Liver (tissue), 9 donors: ENCODE results near the gene TBCD. TPM values are rescaled to one million over a fixed set of nuclear protein-coding genes. Genes with fewer than 3 reads are reported as not detected.

Source experiments
- DNase-seq: peaks from one replicate; pipeline ENCODE4 v3.0.0-alpha.2; 2017; ENCODE audit warnings: low spot score
- H3K27ac ChIP-seq, 2 donors: one replicate each; pipeline ENCODE4 v1.7.0; 2013; ENCODE audit warnings: inconsistent platforms in 2 of 2, low read length in 2 of 2, control low read depth in 1 of 2, low read depth in 1 of 2, mild to moderate bottlenecking in 1 of 2
- H3K27me3 ChIP-seq, 4 donors: one replicate each; pipeline versions ENCODE4 v1.6.1 to v1.7.0; 2013; ENCODE audit warnings: low read length in 3 of 4, inconsistent platforms in 1 of 4, mild to moderate bottlenecking in 1 of 4, moderate library complexity in 1 of 4; ENCODE audit not compliant: control insufficient read depth in 4 of 4, insufficient read depth in 4 of 4
- H3K36me3 ChIP-seq, 4 donors: one replicate each; pipeline versions ENCODE4 v1.6.1 to v1.7.0; 2013; ENCODE audit warnings: low read length in 3 of 4, mild to moderate bottlenecking in 3 of 4, low read depth in 1 of 4, moderate library complexity in 1 of 4; ENCODE audit not compliant: control insufficient read depth in 4 of 4, insufficient read depth in 3 of 4
- H3K4me1 ChIP-seq, 4 donors: one replicate each; pipeline versions ENCODE4 v1.6.1 to v1.7.0; 2013; ENCODE audit warnings: low read length in 3 of 4, mild to moderate bottlenecking in 3 of 4, moderate library complexity in 1 of 4; ENCODE audit not compliant: control insufficient read depth in 4 of 4, insufficient read depth in 4 of 4
- H3K4me3 ChIP-seq, 3 donors: one replicate each; pipeline versions ENCODE4 v1.6.1 to v1.7.0; 2013; ENCODE audit warnings: low read length in 3 of 3, control low read depth in 1 of 3, low read depth in 1 of 3, mild to moderate bottlenecking in 1 of 3
- H3K9ac ChIP-seq, 2 donors: one replicate each; pipeline ENCODE4 v1.7.0; 2013; ENCODE audit warnings: low read length in 2 of 2, mild to moderate bottlenecking in 2 of 2, moderate library complexity in 2 of 2, control low read depth in 1 of 2, low read depth in 1 of 2
- H3K9me3 ChIP-seq, 4 donors: one replicate each; pipeline versions ENCODE4 v1.6.1 to v1.7.0; 2013; ENCODE audit warnings: low read length in 3 of 4; ENCODE audit not compliant: control insufficient read depth in 4 of 4
- EGR1 ChIP-seq, 2 donors: IDR thresholded peaks; 2 replicates each; pipeline ENCODE4 v1.6.1; 2016 to 2018; ENCODE audit warnings: antibody characterized with exemption in 2 of 2, low read depth in 2 of 2
- FOXA2 ChIP-seq: IDR thresholded peaks from 2 replicates; pipeline ENCODE4 v1.6.1; 2016; ENCODE audit warnings: antibody characterized with exemption
- HNF4A ChIP-seq, 2 donors: conservative IDR thresholded peaks; 2 replicates each; pipeline ENCODE4 v1.6.1; 2016; ENCODE audit warnings: antibody characterized with exemption in 2 of 2, mild to moderate bottlenecking in 2 of 2
- HNF4G ChIP-seq: IDR thresholded peaks from 2 replicates; pipeline ENCODE4 v1.6.1; 2016; ENCODE audit warnings: antibody characterized with exemption
- JUND ChIP-seq, 2 donors: IDR thresholded peaks; 2 replicates each; pipeline ENCODE4 v1.6.1; 2016; ENCODE audit warnings: antibody characterized with exemption in 2 of 2
- NR2F2 ChIP-seq: IDR thresholded peaks from 2 replicates; pipeline ENCODE4 v1.6.1; 2016; ENCODE audit warnings: antibody characterized with exemption
- RAD21 ChIP-seq, 2 donors: IDR thresholded peaks; 2 replicates each; pipeline ENCODE4 v1.6.1; 2016; ENCODE audit warnings: antibody characterized with exemption in 2 of 2, mild to moderate bottlenecking in 2 of 2
- SP1 ChIP-seq: IDR thresholded peaks from 2 replicates; pipeline ENCODE4 v1.6.1; 2018; ENCODE audit warnings: antibody characterized with exemption, mild to moderate bottlenecking
- TAF1 ChIP-seq: conservative IDR thresholded peaks from 2 replicates; pipeline ENCODE4 v1.6.1; 2016; ENCODE audit warnings: antibody characterized with exemption, mild to moderate bottlenecking
- YY1 ChIP-seq: IDR thresholded peaks from 2 replicates; pipeline ENCODE4 v1.6.1; 2016; ENCODE audit warnings: antibody characterized with exemption, mild to moderate bottlenecking
- WGBS: extraction: QIAGEN DNeasy Blood & Tissue Kit; methylation state at CpG from one replicate; pipeline ENCODE4 v1.1.7; 2013; 5-methylcytosine and 5-hydroxymethylcytosine counted together
- polyA plus RNA-seq, 2 donors: library from polyadenylated mRNA; stranded (reverse) in 1 of 2; unstranded in 1 of 2; fragments of 200-250 nt in 1 of 2; fragments of >200 nt in 1 of 2; fragmentation: Nextera tagmentation in 1 of 2; extraction: Ambion mirVana in 1 of 2; gene quantifications; one replicate each; pipeline versions ENCODE4 v1.2.1 to v1.2.3, GENCODE V29; 2013 to 2015
- total RNA-seq, 2 donors: library from RNA; depleted of rRNA; stranded (reverse); fragments of >200 nt; gene quantifications; one replicate each; pipeline ENCODE4 v1.2.3, GENCODE V29; 2014
- TF ChIP-seq, protein P1 (sequence below): fragments of 150-350 bp; IDR thresholded peaks from 2 replicates; pipeline ENCODE4 v1.5.1; 2017; ENCODE audit warnings: improper control_type of control experiment, low read depth, low read length; ENCODE audit not compliant: missing input control
- TF ChIP-seq, protein P2 (sequence below): IDR thresholded peaks from 2 replicates; pipeline ENCODE4 v1.6.1; 2016; ENCODE audit warnings: antibody characterized with exemption
- TF ChIP-seq, protein P3 (sequence below): IDR thresholded peaks from 2 replicates; pipeline ENCODE4 v1.6.1; 2016; ENCODE audit warnings: antibody characterized with exemption
- TF ChIP-seq, protein P4 (sequence below): IDR thresholded peaks from 2 replicates; pipeline ENCODE4 v1.6.1; 2016; ENCODE audit warnings: antibody characterized with exemption
- TF ChIP-seq, protein P5 (sequence below): IDR thresholded peaks from 2 replicates; pipeline ENCODE4 v1.6.1; 2016; ENCODE audit warnings: antibody characterized with exemption, mild to moderate bottlenecking
- donor health status: healthy.
- donor health status: healthy.
- donor health status: healthy.
- donor health status: healthy.
- donor health status: healthy.

TBCD gene
- total and polyA plus RNA-seq, 4 donors, result 29.8 to 42.2 (median 33.0) TPM

DNA sequence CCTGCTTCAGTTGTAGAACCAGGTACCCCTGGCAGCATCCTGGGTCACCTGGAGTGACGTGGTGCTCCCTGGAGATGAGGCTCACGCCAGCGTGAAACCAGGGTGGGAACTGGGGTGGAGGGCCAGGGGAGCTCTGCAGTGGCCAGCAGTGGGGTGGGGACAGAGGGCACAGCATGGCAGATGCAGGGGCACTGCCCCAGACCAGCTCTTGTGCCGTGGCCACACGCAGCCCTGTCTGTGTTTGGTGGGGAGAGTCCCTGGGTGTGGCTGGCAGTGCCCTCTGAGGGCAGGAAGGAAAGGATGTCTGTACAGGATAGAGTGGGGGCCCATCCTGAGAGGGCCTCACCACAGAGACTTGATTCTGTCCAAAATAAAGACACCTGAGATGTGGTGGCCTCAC lies 63.5 kb downstream of the TBCD start (continued):
- TF ChIP-seq, protein P1, sequence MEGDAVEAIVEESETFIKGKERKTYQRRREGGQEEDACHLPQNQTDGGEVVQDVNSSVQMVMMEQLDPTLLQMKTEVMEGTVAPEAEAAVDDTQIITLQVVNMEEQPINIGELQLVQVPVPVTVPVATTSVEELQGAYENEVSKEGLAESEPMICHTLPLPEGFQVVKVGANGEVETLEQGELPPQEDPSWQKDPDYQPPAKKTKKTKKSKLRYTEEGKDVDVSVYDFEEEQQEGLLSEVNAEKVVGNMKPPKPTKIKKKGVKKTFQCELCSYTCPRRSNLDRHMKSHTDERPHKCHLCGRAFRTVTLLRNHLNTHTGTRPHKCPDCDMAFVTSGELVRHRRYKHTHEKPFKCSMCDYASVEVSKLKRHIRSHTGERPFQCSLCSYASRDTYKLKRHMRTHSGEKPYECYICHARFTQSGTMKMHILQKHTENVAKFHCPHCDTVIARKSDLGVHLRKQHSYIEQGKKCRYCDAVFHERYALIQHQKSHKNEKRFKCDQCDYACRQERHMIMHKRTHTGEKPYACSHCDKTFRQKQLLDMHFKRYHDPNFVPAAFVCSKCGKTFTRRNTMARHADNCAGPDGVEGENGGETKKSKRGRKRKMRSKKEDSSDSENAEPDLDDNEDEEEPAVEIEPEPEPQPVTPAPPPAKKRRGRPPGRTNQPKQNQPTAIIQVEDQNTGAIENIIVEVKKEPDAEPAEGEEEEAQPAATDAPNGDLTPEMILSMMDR, result no peak
- TF ChIP-seq HNF4G, result no peak
- TF ChIP-seq YY1, result no peak
- TF ChIP-seq HNF4A (conservative IDR thresholded peaks at IDR 0.05), result no peak
- no peak for TF ChIP-seq JUND (IDR thresholded peaks at IDR 0.05)
- TF ChIP-seq NR2F2, result no peak

DNA sequence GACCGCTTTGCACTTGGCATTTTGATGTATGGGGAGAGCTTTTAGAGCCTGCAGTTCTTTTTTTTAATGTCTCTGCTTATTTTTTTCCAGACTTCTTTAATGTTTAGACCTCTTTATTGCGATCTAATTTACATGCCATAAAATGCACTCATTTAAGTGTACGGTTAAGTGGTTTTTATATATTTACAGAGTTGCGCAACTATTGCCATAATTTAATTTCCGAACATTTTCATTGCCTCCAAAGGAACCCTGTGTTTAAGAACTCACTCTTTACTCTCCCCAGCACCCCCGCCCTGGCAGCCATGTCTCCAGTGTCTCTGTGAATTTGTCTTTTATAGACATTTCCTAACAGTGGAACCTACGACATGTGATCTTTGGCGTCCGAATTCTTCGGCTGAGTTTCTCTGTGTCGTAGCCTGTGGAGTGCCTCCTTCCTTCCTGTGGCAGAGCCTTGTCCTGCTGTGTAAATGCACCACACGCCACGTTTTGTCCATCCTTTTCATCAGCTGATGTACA lies 64.0 kb downstream of the TBCD start:
- Histone ChIP-seq H3K27me3 (no peaks in the 10 kb centered on the region), H3K4me1 (no peaks in the 10 kb centered on the region), H3K4me3 (no peak overlapping the region), H3K27ac (no peak overlapping the region), H3K36me3 (peaks cover 7 to 45% (median 14%) of the 10 kb centered on the region in 4 donors), H3K9me3 (peaks cover 0 to 5% (median 0%) of the 10 kb centered on the region in 4 donors), H3K9ac (no peak overlapping the region)
- TF ChIP-seq HNF4G (no peak), RAD21 (IDR thresholded peaks at IDR 0.05) (no peak), TAF1 (no peak), SP1 (no peak), NR2F2 (no peak), YY1 (no peak), FOXA2 (no peak), HNF4A (conservative IDR thresholded peaks at IDR 0.05) (no peak), EGR1 (IDR thresholded peaks at IDR 0.05; ENCODE audit: low read depth in 2 of 2) (no peak)
- TF ChIP-seq, protein P2, sequence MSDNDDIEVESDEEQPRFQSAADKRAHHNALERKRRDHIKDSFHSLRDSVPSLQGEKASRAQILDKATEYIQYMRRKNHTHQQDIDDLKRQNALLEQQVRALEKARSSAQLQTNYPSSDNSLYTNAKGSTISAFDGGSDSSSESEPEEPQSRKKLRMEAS, result no peak
- TF ChIP-seq, protein P3, sequence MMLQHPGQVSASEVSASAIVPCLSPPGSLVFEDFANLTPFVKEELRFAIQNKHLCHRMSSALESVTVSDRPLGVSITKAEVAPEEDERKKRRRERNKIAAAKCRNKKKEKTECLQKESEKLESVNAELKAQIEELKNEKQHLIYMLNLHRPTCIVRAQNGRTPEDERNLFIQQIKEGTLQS, result no peak
- TF ChIP-seq, protein P4, sequence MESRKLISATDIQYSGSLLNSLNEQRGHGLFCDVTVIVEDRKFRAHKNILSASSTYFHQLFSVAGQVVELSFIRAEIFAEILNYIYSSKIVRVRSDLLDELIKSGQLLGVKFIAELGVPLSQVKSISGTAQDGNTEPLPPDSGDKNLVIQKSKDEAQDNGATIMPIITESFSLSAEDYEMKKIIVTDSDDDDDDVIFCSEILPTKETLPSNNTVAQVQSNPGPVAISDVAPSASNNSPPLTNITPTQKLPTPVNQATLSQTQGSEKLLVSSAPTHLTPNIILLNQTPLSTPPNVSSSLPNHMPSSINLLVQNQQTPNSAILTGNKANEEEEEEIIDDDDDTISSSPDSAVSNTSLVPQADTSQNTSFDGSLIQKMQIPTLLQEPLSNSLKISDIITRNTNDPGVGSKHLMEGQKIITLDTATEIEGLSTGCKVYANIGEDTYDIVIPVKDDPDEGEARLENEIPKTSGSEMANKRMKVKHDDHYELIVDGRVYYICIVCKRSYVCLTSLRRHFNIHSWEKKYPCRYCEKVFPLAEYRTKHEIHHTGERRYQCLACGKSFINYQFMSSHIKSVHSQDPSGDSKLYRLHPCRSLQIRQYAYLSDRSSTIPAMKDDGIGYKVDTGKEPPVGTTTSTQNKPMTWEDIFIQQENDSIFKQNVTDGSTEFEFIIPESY, result no peak
- TF ChIP-seq, protein P5, sequence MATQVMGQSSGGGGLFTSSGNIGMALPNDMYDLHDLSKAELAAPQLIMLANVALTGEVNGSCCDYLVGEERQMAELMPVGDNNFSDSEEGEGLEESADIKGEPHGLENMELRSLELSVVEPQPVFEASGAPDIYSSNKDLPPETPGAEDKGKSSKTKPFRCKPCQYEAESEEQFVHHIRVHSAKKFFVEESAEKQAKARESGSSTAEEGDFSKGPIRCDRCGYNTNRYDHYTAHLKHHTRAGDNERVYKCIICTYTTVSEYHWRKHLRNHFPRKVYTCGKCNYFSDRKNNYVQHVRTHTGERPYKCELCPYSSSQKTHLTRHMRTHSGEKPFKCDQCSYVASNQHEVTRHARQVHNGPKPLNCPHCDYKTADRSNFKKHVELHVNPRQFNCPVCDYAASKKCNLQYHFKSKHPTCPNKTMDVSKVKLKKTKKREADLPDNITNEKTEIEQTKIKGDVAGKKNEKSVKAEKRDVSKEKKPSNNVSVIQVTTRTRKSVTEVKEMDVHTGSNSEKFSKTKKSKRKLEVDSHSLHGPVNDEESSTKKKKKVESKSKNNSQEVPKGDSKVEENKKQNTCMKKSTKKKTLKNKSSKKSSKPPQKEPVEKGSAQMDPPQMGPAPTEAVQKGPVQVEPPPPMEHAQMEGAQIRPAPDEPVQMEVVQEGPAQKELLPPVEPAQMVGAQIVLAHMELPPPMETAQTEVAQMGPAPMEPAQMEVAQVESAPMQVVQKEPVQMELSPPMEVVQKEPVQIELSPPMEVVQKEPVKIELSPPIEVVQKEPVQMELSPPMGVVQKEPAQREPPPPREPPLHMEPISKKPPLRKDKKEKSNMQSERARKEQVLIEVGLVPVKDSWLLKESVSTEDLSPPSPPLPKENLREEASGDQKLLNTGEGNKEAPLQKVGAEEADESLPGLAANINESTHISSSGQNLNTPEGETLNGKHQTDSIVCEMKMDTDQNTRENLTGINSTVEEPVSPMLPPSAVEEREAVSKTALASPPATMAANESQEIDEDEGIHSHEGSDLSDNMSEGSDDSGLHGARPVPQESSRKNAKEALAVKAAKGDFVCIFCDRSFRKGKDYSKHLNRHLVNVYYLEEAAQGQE, result no peak
- TF ChIP-seq, protein P1, result no peak
- WGBS, result 83% methylated on average over 13 of the region's 13 CpGs
- DNase-seq, result no peak
